SK-N-MC (cell line): Measurements from ENCODE around the gene PDIA6.

Experiments
- EZH2 ChIP-seq: fragments of 200-600 bp; sonication (generic); IDR thresholded peaks from one replicate; pipeline ENCODE4 v1.6.1; 2017; ENCODE audit warnings: antibody characterized with exemption
- POLR2AphosphoS5 ChIP-seq: IDR thresholded peaks from 2 replicates; pipeline ENCODE4 v1.6.1; 2012; ENCODE audit warnings: mild to moderate bottlenecking, low read depth, low read length, borderline replicate concordance

GRCh38 chr2:10831400-10831985, 18.9 kb upstream of the PDIA6 start:
- TF ChIP-seq EZH2 = no peak
- TF ChIP-seq POLR2AphosphoS5 = no peak
